Fibroblast of upper back skin (primary cell): ENCODE results near the gene THSD8.
"Not testable (repeated sequence)": the region's sequence is repeated elsewhere in the genome, so short reads cannot be mapped to it uniquely, and the experiment has no call there.

Source experiments
- DNase-seq: peaks from one replicate; pipeline ENCODE4 v3.0.0-alpha.2; 2013

THSD8 gene

GRCh38 chr19:12833738-12834565 is 32.1 kb downstream of the THSD8 start:
- no peak for DNase-seq

GRCh38 chr19:12834566-12834943 is 32.7 kb downstream of the THSD8 start, which contains the start of gene RTBDN:
RTBDN (minus strand) TSS chr19:12834579; CDS start chr19:12829979, 4,600 bp downstream.
- DNase-seq, result no peak

GRCh38 chr19:12834976-12835757 is 33.3 kb downstream of the THSD8 start:
- peak; percentile 7 for DNase-seq

GRCh38 chr19:12836529-12836863 is 34.6 kb downstream of the THSD8 start:
- no peak for DNase-seq

- DNase-seq, result no peak
Observed at GRCh38 chr19:12837225-12837624, 35.4 kb downstream of the THSD8 start.

GRCh38 chr19:12838182-12838885 is 36.5 kb downstream of the THSD8 start, which contains the start of gene MAST1:
MAST1 (plus strand) TSS chr19:12838515; CDS start chr19:12838573, 58 bp downstream.
- no peak for DNase-seq

- no peak for DNase-seq
Observed at GRCh38 chr19:12838886-12839756, 37.3 kb downstream of the THSD8 start.

- DNase-seq, result peak; percentile 58
Observed at GRCh38 chr19:12840091-12841079, 38.5 kb downstream of the THSD8 start.

GRCh38 chr19:12841094-12841493 is 39.2 kb downstream of the THSD8 start:
- peak; percentile 21 for DNase-seq

GRCh38 chr19:12842511-12842910 is 40.6 kb downstream of the THSD8 start:
- DNase-seq, result no peak

- DNase-seq, result no peak
Observed at GRCh38 chr19:12843328-12843727, 41.5 kb downstream of the THSD8 start.

- no peak for DNase-seq
Observed at GRCh38 chr19:12843999-12844732, 42.3 kb downstream of the THSD8 start.

- DNase-seq, result not testable (repeated sequence)
Observed at GRCh38 chr19:12846613-12847012, 44.7 kb downstream of the THSD8 start.

- peak; percentile 72 for DNase-seq
Observed at GRCh38 chr19:12847159-12848139, 45.6 kb downstream of the THSD8 start.
